ENCODE results near the gene MSI2.

The MSI2 gene

GRCh38 chr17:57668332-57668731 lies 412.0 kb downstream of the MSI2 start:
- DNase-seq (ENCODE audit: low read depth) = no peak

GRCh38 chr17:57669671-57670529 lies 413.6 kb downstream of the MSI2 start:
- no peak for DNase-seq (ENCODE audit: low read depth)

GRCh38 chr17:57670769-57671569 lies 414.6 kb downstream of the MSI2 start:
- DNase-seq (ENCODE audit: low read depth) = no peak

GRCh38 chr17:57671667-57672632 lies 415.6 kb downstream of the MSI2 start:
- DNase-seq (ENCODE audit: low read depth) = peak; percentile 29

GRCh38 chr17:57672971-57673370 lies 416.6 kb downstream of the MSI2 start:
- DNase-seq (ENCODE audit: low read depth) = no peak

- DNase-seq (ENCODE audit: low read depth) = no peak
Measured at GRCh38 chr17:57674894-57675293, 418.6 kb downstream of the MSI2 start.

GRCh38 chr17:57675427-57676387 lies 419.4 kb downstream of the MSI2 start:
- no peak for DNase-seq (ENCODE audit: low read depth)

GRCh38 chr17:57676543-57676942 lies 420.2 kb downstream of the MSI2 start:
- no peak for DNase-seq (ENCODE audit: low read depth)

- DNase-seq (ENCODE audit: low read depth) = no peak
Measured at GRCh38 chr17:57677301-57677700, 421.0 kb downstream of the MSI2 start.

- DNase-seq (ENCODE audit: low read depth) = no peak
Measured at GRCh38 chr17:57677858-57678257, 421.5 kb downstream of the MSI2 start.

GRCh38 chr17:57678393-57678792 lies 422.1 kb downstream of the MSI2 start:
- DNase-seq (ENCODE audit: low read depth) = no peak

- no peak for DNase-seq (ENCODE audit: low read depth)
Measured at GRCh38 chr17:57679356-57679755, 423.0 kb downstream of the MSI2 start.

- no peak for DNase-seq (ENCODE audit: low read depth)
Measured at GRCh38 chr17:57679906-57680695, 423.8 kb downstream of the MSI2 start.

- DNase-seq (ENCODE audit: low read depth) = no peak
Measured at GRCh38 chr17:57682701-57683100, 426.4 kb downstream of the MSI2 start.

GRCh38 chr17:57684711-57685498 lies 428.6 kb downstream of the MSI2 start:
- no peak for DNase-seq (ENCODE audit: low read depth)

- DNase-seq (ENCODE audit: low read depth) = no peak
Measured at GRCh38 chr17:57685499-57686132, 429.3 kb downstream of the MSI2 start.

GRCh38 chr17:57687642-57688041 lies 431.3 kb downstream of the MSI2 start:
- DNase-seq (ENCODE audit: low read depth) = no peak

- DNase-seq (ENCODE audit: low read depth) = no peak
Measured at GRCh38 chr17:57689254-57689653, 432.9 kb downstream of the MSI2 start.

- no peak for DNase-seq (ENCODE audit: low read depth)
Measured at GRCh38 chr17:57691939-57692338, 435.6 kb downstream of the MSI2 start.
